Measurements from ENCODE around the gene CA11. TPM values are rescaled to one million over a fixed set of nuclear protein-coding genes. Genes with fewer than 3 reads are reported as not detected.

Gene CA11
- total RNA-seq, 2 donors from 2014 or later = 2.9 TPM; not detected in 1

GRCh38 chr19:48629599-48630295 lies 16.2 kb downstream of the CA11 start:
- H3K27me3 ChIP-seq = no peaks in the 10 kb centered on the region
- H3K36me3 ChIP-seq (replicated peaks in 1 of 2; ENCODE audit: insufficient read depth in 1 of 2, low read depth in 2 of 2) = no peaks in the 10 kb centered on the region
- no peak for TF ChIP-seq CTCF (IDR thresholded peaks at IDR 0.05)
- peak in 1 of 3 donors; percentile 8 for TF ChIP-seq POLR2A (IDR thresholded peaks at IDR 0.05)
- 62 to 80% methylated on average over 34 to 37 of the region's 48 CpGs for WGBS, 2 donors
- H3K9me3 ChIP-seq = no peaks in the 10 kb centered on the region
- H3K4me3 ChIP-seq = no peak overlapping the region
- H3K4me1 ChIP-seq = peaks cover 32% of the 10 kb centered on the region
- peak overlapping the region in 2 of 4 donors; percentile 21 to 64 for H3K27ac ChIP-seq
- ATAC-seq = no peak
- intact Hi-C loops (cut with DNase I) = no loop called here
- no peak for DNase-seq

GRCh38 chr19:48629297-48629598 lies 16.7 kb downstream of the CA11 start:
- DNase-seq (no peak), ATAC-seq (no peak)
- no peak overlapping the region for H3K4me3 ChIP-seq
- 89 to 93% methylated on average over 12 to 14 of the region's 22 CpGs for WGBS, 2 donors
- H3K4me1 ChIP-seq = peaks cover 32% of the 10 kb centered on the region
- TF ChIP-seq POLR2A (IDR thresholded peaks at IDR 0.05) = no peak
- TF ChIP-seq CTCF (IDR thresholded peaks at IDR 0.05) = no peak
- H3K36me3 ChIP-seq (replicated peaks in 1 of 2; ENCODE audit: insufficient read depth in 1 of 2, low read depth in 2 of 2) = no peaks in the 10 kb centered on the region
- intact Hi-C loops (cut with DNase I) = no loop called here
- no peaks in the 10 kb centered on the region for H3K27me3 ChIP-seq
- no peak overlapping the region for H3K27ac ChIP-seq
- no peaks in the 10 kb centered on the region for H3K9me3 ChIP-seq

GRCh38 chr19:48628486-48629296 lies 17.3 kb downstream of the CA11 start:
- WGBS, 2 donors = 76 to 86% methylated on average over 27 to 30 of the region's 34 CpGs
- Histone ChIP-seq H3K27ac (no peak overlapping the region), H3K4me1 (peaks cover 31% of the 10 kb centered on the region), H3K4me3 (no peak overlapping the region), H3K36me3 (replicated peaks in 1 of 2; ENCODE audit: insufficient read depth in 1 of 2, low read depth in 2 of 2) (no peaks in the 10 kb centered on the region), H3K27me3 (no peaks in the 10 kb centered on the region), H3K9me3 (no peaks in the 10 kb centered on the region)
- ATAC-seq (no peak), DNase-seq (no peak)
- intact Hi-C loops (cut with DNase I) = no loop called here
- no peak for TF ChIP-seq CTCF (IDR thresholded peaks at IDR 0.05)
- no peak for TF ChIP-seq POLR2A (IDR thresholded peaks at IDR 0.05)

- no peaks in the 10 kb centered on the region for H3K9me3 ChIP-seq
- H3K36me3 ChIP-seq (replicated peaks in 1 of 2; ENCODE audit: insufficient read depth in 1 of 2, low read depth in 2 of 2) = no peaks in the 10 kb centered on the region
- H3K27ac ChIP-seq = no peak overlapping the region
- TF ChIP-seq POLR2A (IDR thresholded peaks at IDR 0.05) (no peak), CTCF (IDR thresholded peaks at IDR 0.05) (no peak)
- H3K4me3 ChIP-seq = no peak overlapping the region
- 71 to 86% methylated on average over 5 to 13 of the region's 17 CpGs for WGBS, 2 donors
- peaks cover 31% of the 10 kb centered on the region for H3K4me1 ChIP-seq
- intact Hi-C loops (cut with DNase I) = no loop called here
- DNase-seq = no peak
- ATAC-seq = no peak
- H3K27me3 ChIP-seq = no peaks in the 10 kb centered on the region
These were observed 18.1 kb downstream of the CA11 start for GRCh38 chr19:48627865-48628314.
